GM19324 (cell line): Measurements from ENCODE around the gene MCM3AP.

ENCODE experiments used
- ATAC-seq: cut with Tn5 transposase; IDR thresholded peaks from one replicate; pipeline ENCODE4 v1.9.1; 2021; ENCODE audit warnings: mild to moderate bottlenecking, moderate library complexity; ENCODE audit not compliant: unreplicated experiment, low FRiP score

The MCM3AP gene

DNA sequence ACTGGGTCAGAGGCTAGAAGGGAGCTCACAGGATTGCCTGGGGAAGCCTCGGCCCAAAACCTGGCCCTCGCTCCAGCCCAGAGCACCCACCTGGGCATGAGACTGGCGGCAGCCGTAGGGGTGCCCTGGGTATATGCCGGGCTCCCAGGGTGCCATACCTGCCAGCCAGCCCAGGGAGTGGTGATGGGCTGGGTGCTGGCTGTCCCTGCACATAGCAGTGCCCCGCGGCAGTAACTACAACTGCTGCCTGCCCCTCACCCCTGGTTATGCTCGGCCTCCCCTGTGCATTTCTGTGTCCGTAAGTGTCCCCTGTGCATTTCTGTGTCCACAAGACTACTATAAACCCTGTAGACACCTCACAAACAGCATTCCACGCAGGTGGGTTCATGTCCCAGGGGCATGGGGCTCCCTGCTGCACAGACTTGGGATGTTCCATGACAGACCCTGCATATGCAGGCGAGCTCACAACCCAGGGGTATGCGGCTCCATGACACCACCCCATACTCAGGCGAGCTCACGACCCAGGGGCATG is 95.4 kb downstream of the MCM3AP start:
- ATAC-seq = no peak

DNA sequence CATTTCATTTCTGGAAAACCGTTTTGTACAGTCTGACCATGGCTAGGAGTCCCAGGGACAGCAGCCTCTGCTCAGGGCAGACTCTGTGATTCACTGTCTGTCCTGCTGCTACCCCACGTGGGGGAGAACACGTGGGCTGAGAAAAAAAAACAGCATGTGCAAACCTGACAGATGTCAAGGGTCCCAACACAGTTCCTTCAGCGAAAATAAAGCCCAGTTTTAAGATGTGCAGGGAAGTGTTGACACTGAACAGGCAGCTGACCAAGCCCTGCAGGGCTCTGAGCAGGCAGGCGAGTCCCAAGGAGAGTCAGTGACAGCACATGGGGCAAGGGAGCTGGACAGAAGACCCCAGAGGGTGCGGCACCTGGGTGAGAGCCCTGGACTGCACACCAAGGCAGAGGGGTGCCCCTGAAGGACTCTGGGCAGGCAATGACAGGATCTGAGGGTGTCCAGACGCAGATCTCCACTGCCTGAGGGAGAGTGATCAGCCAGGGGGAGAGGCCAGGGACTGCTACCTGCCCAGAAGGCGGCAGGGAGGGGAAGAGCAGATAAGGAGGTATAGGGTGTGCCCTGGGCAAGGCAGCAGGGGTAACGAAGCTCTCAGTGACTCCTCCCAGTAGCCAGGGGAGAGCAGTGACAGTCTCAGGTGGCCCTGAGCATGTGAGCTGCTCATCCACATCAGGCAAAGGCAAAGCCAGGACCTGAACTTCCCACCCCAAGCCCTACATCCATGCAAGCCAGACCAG is 96.0 kb downstream of the MCM3AP start:
- ATAC-seq = no peak

DNA sequence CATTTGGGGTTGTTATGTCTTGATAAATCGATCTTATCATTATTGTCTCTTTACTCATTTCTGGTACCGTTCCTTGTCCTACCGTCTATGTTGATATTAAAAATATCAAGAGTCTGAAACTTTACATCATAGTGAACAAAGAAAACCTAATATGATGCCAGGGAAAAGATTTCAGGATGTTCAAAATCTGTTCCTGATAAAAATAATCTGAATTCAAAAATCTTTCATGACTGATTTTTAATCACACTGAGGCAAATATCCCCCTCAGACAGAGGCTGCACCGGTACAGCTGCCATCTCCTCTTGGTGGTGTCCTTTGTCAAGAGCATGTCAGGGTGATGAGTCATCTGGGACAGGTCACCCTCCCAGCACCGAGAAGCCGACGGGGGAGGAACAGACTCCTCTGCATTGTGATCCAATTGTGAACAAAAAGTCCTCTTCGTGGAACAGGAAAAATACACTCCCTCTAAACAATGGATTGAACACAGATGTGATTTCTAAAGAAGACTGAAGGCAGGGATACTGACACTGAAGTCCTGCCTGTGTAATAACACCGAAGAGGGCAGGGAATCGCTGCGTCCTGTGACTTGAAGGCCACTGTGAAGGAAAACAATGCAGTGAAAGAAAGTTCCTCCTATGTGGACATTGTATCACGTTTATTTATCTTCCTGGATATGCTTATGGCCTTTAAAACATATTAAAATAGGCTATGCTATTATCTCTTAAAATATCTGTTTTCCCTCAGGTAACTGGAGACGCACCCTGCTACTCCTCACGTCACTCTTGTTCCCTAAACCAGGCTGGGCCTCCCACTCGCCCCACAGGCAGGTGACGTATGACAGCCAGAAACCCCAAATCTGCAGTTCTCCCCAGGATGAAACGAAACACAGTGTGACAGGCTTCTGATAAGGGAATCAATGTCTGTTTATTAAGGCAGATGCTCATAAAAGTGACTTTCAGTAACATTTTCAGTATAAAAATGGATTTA is 96.9 kb downstream of the MCM3AP start:
- ATAC-seq = no peak

DNA sequence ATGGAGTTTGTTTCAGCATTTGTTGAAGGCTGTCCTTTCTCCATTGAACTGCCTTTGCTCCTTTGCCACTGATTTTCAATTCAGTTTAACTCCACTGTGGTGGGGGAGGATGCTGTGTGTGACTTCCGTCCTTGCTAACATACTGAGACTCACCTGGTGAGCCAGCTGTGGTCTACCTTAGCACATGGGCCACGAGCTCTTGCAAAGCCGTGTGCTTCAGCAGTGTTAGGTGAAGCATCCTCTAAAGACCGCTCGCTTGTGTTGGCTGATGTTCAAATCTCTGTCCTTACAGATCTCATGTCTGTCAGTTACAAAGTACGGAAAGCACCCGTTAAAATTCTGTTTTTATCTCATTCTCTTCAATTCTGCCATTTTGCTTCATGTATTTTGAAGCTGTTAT is 97.6 kb downstream of the MCM3AP start:
- ATAC-seq = no peak

DNA sequence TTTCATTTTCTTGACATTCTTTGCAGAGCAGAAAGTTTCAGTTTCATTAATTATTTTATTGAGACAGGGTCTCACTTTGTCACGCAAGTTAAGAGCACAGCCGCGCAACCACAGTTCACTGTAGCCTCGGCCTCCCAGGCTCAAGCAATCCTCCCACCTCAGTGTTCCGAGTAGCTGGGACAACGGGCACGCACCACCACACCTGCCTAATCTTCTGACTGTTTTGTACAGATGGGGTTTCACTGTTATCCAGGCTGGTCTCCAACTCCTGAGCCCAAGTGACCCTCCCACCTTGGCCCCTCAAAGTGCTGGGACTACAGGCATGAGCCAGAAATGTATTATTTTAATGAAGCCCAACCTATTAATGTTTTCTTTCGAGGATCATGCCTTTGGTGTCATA is 98.2 kb downstream of the MCM3AP start:
- no peak for ATAC-seq

DNA sequence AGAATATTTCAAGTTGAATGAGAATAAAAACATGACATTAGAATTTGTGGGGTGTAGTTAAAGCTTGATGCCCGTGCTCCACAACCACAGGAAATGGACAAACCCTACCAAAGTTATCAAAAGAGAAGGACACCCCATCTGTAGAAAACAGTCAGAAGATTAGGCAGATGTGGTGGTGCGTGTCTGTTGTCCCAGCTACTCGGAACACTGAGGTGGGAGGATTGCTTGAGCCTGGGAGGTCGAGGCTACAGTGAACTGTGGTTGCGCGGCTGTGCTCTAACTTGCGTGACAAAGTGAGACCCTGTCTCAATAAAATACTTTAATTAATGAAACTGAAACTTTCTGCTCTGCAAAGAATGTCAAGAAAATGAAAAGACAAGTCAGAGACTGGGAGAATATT is 99.7 kb downstream of the MCM3AP start:
- ATAC-seq = no peak
